ENCODE data around the gene ZNF302.
"Not testable (repeated sequence)": the region's sequence is repeated elsewhere in the genome, so short reads cannot be mapped to it uniquely, and the experiment has no call there.

Gene ZNF302

DNA sequence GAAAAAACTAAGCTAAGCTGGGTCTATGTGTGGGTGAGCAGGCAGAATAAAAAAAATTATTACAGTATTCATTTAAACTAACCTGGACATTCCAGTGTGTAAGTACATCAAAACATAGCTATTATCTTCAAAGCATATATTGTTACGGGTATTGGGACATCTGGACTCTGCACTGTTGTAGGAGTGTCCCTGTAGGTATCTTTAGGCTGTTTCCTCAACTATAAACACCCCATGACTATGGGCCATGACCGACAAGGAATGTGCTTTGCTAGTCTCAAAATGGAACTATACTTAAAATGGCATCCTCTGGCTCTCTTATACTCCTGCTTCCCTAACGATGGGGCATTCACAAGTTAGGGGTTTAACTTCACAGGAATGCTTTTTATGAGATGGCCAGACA is 3.9 kb upstream of the ZNF302 start:
- no peak for DNase-seq

DNA sequence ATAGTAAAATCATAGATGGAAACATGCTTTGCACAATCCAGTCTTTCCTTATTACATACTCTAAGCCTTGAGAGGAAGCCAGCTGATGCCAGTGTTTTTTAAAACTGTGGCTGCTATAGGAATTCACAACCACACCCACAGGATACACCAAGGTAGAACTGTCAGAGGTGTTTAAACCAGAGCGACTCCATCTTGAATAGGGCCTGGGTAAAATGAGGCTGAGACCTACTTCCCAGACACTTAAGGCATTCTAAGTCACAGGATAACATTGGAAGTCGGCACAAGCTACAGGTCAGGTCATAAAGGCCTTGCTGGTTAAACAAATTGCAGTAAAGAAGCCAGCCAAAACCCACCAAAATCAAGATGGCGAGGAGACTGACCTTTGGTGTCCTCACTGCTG is 2.2 kb upstream of the ZNF302 start:
- no peak for DNase-seq

DNA sequence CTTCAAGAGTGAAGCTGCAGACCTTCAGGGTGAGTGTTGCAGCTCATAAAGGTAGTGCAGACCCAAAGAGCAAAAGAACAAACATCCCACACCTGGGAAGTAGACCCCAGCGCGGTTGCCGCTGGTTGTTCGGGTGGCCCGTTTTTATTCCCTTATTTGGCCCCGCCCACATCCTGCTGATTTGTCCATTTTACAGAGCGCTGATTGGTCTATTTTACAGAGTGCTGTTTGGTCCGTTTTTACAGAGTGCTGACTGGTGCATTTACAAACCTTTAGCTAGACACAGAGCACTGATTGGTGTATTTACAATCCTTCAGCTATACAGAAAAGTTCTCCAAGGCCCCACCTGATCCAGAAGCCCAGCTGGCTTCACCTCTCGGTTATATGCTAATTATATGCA is 1.6 kb upstream of the ZNF302 start:
- no peak for DNase-seq

DNA sequence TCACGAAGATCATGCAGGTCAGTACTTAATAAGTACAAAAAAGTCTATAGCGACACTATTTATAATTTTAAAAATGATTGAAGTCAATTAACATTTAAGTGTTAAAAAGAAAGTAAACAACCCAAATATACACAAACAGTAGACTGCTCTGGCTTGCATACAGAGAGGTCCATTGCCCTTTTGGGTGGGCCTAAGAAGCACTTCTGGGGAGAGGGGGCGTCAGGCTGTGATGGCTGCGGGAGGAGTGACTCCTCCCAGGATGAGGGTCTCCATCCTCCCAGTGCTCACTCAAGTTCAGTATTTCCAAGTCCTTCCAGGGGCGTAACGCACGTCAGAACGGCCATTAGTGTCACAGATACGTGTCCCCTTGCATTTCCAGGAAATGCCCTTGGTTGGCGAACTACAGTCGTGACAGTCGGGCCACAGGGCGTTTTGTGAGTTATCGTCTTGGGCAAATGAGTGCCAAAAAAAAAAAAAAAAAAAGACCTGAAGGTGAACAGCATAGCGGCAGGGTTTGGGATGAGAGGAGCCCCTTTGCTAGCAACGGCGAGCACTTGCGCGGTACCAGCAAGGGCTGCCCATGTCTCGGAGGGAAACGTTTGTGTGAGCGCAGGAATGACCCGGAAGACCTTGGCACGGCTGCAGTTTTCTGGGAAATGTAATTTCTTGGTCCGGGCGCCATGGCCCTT is 637 bp upstream of the ZNF302 start, which contains the start of gene SCGB2B2:
Gene SCGB2B2, minus strand, starts transcription at position 463 of the 689 bp plus-strand sequence. CDS start 82,596 bp downstream, outside the sequence.
- DNase-seq, result peak; percentile 82

DNA sequence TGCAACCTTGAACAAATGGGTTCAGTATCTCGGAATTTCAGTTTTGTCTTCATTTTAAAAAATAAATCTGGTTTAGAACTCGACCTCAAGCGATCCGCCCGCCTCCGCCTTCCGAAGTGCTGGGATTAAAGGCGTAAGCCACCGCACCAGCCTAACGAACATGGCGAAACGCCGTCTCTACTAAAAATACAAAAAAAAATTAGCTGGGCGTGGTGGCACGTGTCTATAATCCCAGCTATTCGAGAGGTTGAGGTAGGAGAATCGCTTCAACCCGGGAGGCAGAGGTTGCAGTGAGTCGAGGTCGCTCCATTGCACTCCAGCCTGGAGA is 571 bp downstream of the ZNF302 start:
- no peak for DNase-seq

DNA sequence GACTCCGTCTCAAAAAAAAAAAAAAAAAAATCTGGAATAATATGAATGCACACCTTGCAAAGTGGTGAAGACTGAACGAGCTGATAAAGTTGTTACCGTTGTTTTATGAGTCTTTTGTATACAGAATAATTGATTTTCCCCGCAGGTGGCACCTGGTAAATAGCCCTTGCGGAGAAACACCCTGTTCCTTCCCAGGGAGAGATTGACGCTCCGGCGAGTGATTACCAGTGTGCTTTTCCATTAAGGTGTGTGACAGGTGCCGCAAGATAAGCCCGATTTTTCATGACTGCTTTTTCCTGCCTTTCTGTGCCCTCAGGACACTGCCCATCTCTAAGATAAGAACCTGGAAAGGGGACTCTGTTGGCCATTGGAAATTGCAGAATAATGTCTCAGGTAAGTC is 943 bp downstream of the ZNF302 start:
- DNase-seq, result no peak

DNA sequence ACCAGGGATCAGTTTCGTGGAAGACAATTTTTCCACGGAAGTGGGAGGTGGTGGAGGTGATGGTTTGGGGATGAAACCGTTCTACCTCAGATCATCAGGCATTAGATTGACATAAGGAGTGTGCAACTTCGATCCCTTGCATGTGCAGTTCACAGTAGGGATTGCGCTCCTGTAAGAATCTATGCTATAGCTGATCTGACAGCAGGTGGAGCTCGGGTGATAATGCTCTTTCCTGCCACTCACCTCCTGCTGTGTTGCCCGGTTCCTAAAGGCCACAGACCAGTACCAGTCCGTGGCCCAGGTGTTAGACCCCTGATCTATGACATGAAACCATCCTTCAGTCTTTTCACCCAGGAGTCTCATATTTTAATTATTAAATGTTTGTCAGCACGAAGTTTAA is 4.0 kb downstream of the ZNF302 start:
- DNase-seq, result no peak

DNA sequence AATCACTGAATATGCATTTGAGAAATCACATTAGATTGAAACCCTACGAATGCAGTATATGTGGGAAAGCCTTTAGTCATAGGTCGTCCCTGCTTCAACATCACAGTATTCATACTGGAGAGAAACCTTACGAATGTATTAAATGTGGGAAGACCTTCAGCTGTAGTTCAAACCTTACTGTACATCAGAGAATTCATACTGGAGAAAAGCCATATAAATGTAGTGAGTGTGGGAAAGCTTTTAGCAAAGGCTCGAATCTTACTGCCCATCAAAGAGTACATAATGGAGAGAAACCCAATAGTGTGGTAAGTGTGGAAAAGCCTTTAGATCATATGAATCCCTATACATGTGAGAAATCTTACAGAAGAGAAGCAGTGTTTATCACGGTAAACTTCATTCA is 7.8 kb downstream of the ZNF302 start:
- not testable (repeated sequence) for DNase-seq

DNA sequence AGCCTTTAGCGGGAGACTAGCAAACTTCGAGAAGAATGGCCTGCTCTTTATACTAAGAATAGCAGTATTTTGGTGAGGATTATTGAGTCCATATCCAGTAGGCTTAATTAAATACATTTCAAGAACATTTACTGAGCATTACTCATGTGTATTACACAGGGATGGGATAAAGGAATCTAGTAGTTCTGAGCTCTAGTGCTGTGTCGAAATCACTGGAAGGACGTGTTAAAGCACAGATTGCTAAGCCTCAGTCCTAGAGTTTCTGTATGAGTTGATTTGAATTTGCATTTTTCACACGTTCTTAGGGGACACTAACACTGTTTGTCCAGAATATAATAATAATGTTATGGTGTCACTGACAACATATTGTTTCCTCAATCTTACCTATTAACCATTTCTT is 9.0 kb downstream of the ZNF302 start:
- no peak for DNase-seq

DNA sequence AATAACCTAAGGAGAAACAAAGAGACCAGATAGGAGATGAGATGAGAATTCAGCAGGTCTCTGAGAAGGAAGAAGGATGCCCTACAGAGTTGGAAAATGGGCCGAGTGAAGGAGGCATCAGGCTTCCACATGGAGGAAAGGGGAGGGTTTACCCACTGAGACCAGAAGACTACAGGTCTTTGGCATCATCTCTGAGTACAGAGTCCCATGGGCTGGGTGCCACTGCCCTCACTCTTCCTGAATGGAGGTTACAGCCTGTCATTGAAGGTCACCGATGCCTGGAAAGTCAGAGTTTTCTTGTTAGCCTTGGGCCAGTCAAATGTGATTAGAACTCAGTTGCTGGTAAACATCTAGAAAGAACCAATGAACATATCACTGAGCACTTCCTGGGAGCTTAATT is 9.9 kb downstream of the ZNF302 start:
- DNase-seq, result no peak

DNA sequence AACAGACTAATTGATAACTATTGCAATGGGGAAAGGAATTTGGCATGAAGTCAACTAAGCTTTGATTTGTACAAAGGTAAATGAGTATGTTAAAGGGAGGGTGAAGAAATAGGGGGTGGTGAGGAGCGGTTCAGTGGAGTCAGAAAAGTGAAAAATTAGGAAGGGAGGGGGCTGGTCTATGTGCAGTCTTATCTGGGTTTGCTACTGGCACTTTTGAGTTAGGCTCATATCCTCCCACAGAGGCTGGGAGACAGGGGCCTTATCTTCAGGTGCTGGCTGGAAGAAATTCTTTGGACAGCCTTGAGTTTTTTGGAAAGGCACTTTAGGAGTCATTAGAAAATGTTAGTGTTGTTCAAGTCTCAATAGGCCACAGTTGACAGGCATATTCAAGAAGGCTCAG is 11.1 kb downstream of the ZNF302 start:
- no peak for DNase-seq

DNA sequence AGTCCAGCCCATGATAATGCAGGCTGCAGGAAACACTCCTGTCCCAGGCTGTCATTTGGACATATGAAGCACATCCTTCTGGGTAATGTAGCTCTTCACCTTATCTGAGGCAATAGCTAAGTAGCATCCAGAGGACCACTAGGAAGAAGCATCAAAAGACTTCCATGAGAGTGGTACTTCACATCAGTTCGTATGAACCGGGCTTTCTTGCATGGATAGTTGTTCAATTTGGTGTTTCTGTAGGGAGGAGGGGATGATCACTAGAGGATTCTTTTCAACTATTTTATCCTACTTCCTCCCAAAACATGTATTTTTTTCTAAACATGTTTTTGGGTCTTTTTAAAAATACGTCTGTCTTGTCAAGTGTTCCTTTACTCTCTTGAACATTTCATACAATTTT is 12.9 kb downstream of the ZNF302 start:
- DNase-seq, result no peak

DNA sequence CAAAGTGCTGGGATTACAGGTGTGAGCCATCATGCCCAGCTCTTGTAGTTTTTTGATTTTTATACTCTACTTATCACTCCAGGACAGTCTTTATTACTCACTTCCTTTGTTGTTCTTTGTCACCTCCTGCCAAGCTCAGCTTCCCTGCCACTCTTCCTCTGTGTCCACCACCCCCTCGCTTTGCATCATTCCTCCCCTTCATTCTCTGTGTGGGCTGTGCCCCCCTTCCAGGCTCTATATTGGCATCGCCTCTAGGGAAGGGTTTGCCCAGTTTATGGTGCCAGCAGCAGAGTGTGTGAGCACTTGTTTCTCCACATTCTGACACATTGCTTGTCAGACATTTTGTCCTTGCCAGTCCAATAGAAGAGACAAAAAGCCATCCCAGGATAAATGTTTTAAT is 15.1 kb downstream of the ZNF302 start:
- no peak for DNase-seq

DNA sequence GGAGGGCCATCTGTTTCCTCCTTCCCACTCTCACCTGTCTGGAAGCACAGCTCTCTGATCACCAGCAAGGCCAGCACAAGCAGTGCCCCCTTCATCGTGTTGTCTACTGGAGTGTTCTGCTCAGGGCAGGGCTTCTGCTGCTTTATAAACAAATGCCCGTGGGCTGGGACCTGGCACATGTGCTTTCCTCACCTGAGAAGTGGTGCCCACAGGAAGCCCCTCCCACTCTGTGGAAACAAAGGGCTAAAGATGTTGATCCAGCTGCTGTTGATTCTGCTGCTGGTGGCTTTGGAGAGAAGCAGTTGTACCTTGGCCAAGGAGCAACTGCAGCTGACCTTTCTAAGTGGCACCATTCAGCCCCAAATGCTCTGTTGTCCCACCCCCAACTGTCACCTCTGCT is 30.2 kb downstream of the ZNF302 start:
- no peak for DNase-seq

DNA sequence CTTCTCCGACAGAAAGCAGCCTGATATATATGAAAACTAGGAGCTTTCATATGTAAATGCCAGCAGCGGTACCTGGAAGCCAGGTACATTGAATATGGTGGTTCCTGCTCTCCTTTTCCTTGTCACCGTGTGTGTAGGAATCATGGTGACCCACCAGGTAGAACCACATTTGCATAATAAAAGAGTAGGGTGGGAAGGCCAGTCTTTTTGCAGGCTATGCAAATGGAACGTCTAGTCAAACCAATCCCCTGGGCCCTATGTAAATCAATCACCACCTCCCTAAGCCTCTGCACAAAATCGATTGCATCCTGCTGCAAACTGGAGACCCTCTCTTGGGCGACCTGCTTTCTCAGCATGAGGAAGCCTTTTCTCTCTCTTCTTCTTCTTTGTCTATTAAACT is 34.4 kb downstream of the ZNF302 start:
- no peak for DNase-seq

DNA sequence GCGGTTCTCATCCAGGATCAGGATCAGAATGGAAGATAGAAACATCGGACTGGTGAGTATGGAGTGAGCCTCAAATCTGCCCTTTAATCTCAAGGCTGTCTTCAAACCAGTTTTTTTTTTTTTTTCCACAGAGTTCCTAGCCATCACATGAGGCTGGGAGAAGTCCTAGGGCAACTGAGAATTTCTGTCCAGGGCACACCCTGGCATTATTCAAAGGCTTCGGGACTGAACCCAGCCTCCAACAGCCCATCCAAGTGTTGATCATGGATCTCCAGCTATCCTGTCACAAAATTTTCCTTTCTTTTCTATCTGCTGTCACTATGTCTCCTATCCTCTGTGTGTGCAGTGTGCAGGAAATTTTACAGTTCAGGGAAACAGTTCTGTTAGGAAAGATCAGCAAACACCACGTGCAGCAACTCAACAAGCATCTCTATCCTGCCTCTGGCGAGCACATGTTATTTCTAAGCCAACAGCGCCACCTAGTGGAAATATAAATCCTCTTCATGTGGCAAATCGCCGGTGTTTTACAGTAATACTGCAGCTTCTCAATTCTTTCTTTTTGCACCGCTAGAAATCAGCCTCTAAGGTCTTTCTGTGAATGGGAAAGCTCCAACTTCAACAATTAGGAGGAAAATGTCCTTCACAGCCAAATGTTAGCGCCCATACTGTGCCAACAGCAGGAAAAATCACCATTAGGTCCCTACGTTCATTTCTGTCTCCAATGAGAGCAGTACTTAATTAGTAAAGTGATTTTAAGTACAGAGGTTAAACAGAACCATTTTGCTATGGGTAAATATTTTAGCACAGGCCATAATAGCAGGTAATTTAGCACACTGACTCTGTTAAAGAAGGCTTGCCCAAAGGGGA is 35.1 kb downstream of the ZNF302 start:
- DNase-seq, result peak; percentile 78

DNA sequence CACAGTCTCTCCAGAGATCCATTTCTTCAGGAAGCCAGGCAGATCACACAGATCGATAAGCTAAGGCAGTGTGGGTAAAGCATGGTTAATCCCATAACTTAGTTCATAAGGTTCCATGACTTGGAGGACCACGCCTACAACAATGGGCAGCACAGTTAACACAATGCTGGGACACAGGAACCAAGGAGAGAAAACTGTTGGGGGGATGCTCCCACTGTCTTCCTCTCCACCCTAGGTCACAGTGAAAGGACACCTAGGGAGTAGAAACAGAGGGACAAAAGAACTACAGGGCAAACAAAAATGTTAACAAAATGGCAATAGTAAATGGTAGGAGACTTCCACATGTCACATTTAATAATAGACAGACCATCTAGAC is 35.8 kb downstream of the ZNF302 start:
- no peak for DNase-seq

DNA sequence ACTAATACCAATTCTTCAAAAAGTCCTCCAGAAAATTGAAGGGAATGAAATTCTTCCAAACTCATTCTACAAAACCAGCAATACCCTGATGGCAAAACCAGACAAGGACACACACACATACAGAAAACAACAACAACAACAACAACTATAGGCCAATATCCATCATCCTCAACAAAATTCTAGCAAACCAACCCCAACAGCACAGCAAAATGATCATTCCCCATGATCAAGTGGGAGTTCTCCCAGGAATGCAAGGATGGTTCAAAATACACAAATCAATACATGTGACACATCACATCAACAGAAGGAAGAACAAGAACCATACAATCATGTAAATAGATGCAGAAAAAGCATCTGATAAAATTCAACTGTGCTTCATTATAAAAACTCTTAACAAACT is 37.9 kb downstream of the ZNF302 start:
- DNase-seq, result no peak

DNA sequence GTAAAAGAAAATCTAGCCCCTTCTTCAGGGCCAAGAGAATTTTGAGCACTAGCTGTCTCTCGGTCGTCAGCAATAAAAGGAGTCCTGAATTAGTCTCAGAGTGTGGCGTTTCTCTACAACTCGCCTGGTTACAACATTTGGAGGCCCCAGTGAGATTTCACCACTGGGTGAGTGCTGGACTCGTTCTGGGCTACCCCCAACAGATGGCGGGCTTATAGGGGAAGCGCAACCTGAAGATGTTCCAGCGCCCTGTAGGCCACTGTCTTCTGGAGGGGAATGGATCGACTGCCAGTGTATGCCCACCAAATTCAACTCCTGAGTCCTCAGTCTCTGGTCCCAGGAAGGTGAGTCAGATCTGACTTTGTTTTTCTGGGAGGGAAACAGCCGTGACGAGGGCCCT is 44.9 kb downstream of the ZNF302 start:
- DNase-seq, result no peak

DNA sequence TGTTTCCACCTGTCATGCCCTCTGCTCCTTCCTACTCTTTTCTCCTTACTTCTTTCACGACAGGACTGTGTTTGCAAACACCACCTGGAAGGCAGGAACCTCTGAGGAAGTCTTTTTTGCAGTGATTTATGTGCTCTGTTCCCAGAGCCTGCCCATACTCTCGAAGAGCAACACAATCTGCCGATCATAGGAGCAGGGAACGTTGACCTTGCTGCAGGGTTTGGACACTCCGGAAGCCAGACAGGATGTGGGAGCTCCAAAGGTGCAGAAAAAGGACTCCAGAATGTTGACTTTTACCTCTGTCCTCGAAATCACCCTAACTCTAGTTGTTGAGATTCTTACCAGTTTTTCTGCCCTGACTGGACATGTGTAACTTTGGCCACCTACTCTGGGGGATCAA is 47.9 kb downstream of the ZNF302 start:
- DNase-seq, result no peak

DNA sequence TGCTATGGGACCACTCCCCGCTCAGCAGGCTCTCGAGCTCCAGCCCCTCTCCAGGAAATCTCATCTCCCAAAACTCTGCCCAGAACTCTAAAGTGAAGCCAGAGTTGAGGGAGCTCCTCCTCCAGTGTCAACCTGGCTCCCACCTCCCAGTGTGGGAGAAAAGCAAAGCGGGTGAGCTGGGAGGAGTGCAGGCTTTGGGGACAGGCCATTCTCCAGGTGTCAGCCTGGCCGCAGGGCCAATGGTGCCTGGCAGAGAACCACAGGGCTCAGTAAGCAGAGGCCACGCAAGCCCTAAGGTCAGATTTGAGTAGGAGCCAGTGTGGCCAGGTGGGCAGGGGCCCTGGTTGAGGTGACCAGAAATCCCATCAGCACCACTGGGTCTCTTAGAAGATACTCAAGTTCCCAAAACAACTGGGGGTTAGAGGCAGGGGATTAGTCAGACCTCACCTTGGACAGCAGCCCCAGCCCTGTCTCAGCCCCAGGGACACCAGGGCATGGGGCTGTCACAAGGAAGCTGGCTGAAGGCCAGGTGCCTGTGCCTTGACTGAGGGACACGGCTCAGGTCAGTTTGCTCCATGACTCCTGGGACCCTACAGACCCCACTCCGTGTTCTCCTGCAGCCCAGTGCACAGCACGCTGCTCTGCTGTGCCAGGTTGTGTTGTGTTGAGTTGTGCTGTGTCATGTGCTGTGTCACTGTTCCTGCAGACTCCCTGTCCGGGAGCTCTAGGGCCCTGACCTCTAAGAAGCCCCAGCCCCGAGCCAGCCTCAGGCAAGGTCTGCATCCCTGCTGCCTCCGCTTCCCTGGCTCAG is 53.7 kb downstream of the ZNF302 start:
- DNase-seq, result no peak

DNA sequence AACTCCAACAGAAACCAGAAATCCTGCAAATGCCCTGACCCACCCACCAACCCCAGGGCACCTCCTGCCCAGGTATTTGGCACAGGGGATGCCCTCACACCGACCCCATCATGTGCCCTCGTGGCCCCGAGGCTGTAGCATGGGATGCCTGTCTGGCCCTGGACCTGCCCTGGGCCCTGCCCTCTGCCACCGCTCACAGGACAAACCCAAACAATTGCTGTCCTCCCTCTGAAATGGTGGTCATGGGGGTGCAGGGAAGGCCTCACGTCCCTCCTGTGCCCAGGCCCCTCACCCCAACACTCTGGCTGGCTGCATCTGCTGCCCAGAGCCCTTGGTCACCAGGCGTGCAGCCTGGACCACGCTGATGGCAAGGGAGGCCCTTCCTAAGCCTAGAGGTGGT is 54.5 kb downstream of the ZNF302 start:
- DNase-seq, result no peak

DNA sequence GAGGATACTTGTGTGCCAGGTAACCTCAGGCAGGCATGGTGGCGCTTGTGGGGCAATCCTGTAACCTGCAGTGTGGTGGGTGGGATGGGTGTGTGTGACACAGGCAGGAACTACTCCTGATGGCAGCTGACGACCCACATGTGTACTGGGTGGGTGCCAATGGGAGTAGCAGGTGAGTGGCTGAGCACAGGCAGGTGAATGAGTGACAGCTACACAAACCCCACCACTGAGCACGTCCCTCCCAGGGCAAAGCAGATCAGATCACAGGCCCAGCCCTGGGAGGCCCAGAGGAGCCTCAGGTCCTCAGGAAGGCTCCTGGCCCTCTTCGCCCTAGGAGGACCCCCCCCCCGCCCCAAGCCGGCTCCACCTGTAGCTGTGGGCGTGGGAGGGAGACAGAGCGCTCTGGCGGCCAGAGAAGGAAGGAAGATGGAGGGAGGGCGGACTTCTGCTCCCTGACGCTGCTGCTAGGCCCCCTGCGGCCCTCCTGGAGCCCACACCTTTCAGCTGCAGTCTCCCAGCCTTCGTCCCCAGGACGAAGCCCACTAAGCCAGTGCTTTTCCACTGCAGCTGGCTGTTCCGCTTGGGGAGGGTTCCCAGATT is 55.2 kb downstream of the ZNF302 start:
- DNase-seq, result no peak

All from NCI-H1105 (cell line).